Panc1 (cell line): ENCODE measurements around the gene LCN6. TPM values are rescaled to one million over a fixed set of nuclear protein-coding genes. Genes with fewer than 3 reads are reported as not detected.
A peak's percentile ranks its signal among the peaks of the same experiment; 100 is the strongest.
"Not testable (repeated sequence)": the region's sequence is repeated elsewhere in the genome, so short reads cannot be mapped to it uniquely, and the experiment has no call there.

Source experiments
- ATAC-seq: fragments of 200-7000 bp; cut with Tn5 transposase; 2 replicates; pipeline ENCODE4 v1.9.1; 2020; ENCODE audit warnings: mild to moderate bottlenecking, moderate library complexity
- BruUV-seq: library from RNA; stranded (reverse); fragments of 400-500 nt; replicated peaks from 2 replicates; lab custom pipeline; 2021; lab: Mats Ljungman, UMichigan
- CTCF ChIA-PET: fragments of 300-600 bp; sonication (Branson Sonifier 250); formaldehyde crosslinking; loops from one replicate; lab custom pipeline; 2022; ENCODE audit warnings: antibody characterized with exemption; lab: Charles Lee
- POLR2A ChIA-PET: fragments of 300-600 bp; sonication (Branson Sonifier 250); formaldehyde crosslinking; loops from one replicate; lab custom pipeline; 2022; ENCODE audit warnings: antibody characterized with exemption; lab: Charles Lee
- DNase-seq: peaks from one replicate; pipeline ENCODE4 v3.0.0-alpha.2; 2010; ENCODE audit warnings: low read depth, low spot score
- H3K27ac ChIP-seq: 2 replicates; pipeline ENCODE4 v1.5.1; 2011; ENCODE audit warnings: mild to moderate bottlenecking, low read length, inconsistent platforms
- H3K27me3 ChIP-seq: fragments of 200-500 bp; sonication (Bioruptor generic); 2 replicates; pipeline ENCODE4 v1.6.0; 2014; ENCODE audit warnings: low read length, inconsistent platforms; ENCODE audit not compliant: control insufficient read depth, insufficient read depth
- H3K36me3 ChIP-seq: fragments of 200-500 bp; sonication (Bioruptor generic); 2 replicates; pipeline ENCODE4 v1.5.1; 2014; ENCODE audit warnings: inconsistent platforms, mild to moderate bottlenecking, low read length, moderate library complexity; ENCODE audit not compliant: control insufficient read depth, insufficient read depth
- H3K4me1 ChIP-seq: 2 replicates; pipeline ENCODE4 v1.5.1; 2011; ENCODE audit warnings: inconsistent platforms, mild to moderate bottlenecking, low read length, moderate library complexity; ENCODE audit not compliant: control insufficient read depth, insufficient read depth
- H3K4me3 ChIP-seq, 2 experiments: 2 replicates each; pipeline ENCODE4 v1.5.1; 2011 to 2012; ENCODE audit warnings: low read depth in 2 of 2, low read length in 2 of 2, mild to moderate bottlenecking in 2 of 2, inconsistent platforms in 1 of 2, moderate library complexity in 1 of 2
- H3K9me3 ChIP-seq: fragments of 200-500 bp; sonication (Bioruptor generic); 2 replicates; pipeline ENCODE4 v1.5.1; 2014; ENCODE audit warnings: low read depth, mild to moderate bottlenecking, inconsistent platforms, low read length, moderate library complexity; ENCODE audit not compliant: control insufficient read depth, insufficient read depth
- CTCF ChIP-seq: fragments of 450-650 bp; IDR thresholded peaks from 2 replicates; pipeline ENCODE4 v1.5.1; 2017; ENCODE audit warnings: mild to moderate bottlenecking
- POLR2AphosphoS5 ChIP-seq: IDR thresholded peaks from 2 replicates; pipeline ENCODE4 v1.6.1; 2012; ENCODE audit warnings: mild to moderate bottlenecking, low read depth, low read length, moderate library complexity
- REST ChIP-seq, 2 experiments: IDR thresholded peaks; 2 replicates each; pipeline ENCODE4 v1.6.1; 2011 to 2012; ENCODE audit warnings: low read depth in 2 of 2, control low read depth in 1 of 2, low read length in 1 of 2, mild to moderate bottlenecking in 1 of 2, moderate library complexity in 1 of 2; ENCODE audit not compliant: insufficient read depth in 1 of 2
- SIN3A ChIP-seq: IDR thresholded peaks from 2 replicates; pipeline ENCODE4 v1.6.1; 2012; ENCODE audit warnings: low read depth, mild to moderate bottlenecking, low read length, moderate library complexity, borderline replicate concordance; ENCODE audit not compliant: insufficient read depth
- TCF7L2 ChIP-seq: IDR thresholded peaks from 2 replicates; pipeline ENCODE4 v1.6.1; 2011; ENCODE audit warnings: mild to moderate bottlenecking, low read depth, low read length, inconsistent platforms
- in situ Hi-C: cut with HindIII; loops from 2 replicates; pipeline ENCODE4 v1.10.0; 2016; ENCODE audit warnings: low sequenced_read_pairs, low pct_unique_long_range_greater_than_20kb
- intact Hi-C: fragments of 100-400 bp; cut with micrococcal nuclease; formaldehyde crosslinking; loops from one replicate; pipeline ENCODE4 v1.10.0; 2022; ENCODE audit not compliant: unreplicated experiment
- total RNA-seq: library from RNA; stranded (reverse); gene quantifications from one replicate; pipeline ENCODE4 v1.2.1, GENCODE V29; 2021; ENCODE audit not compliant: unreplicated experiment

The LCN6 gene
- total RNA-seq, 1 experiment from 2014 or later = not detected

- TF ChIP-seq POLR2AphosphoS5 = no peak
- no peak for TF ChIP-seq CTCF
- TF ChIP-seq REST (IDR thresholded peaks at IDR 0.05; ENCODE audit: insufficient read depth in 1 of 2, low read depth in 2 of 2, low read length in 1 of 2) = no peak
- no peak for TF ChIP-seq TCF7L2
- TF ChIP-seq SIN3A = no peak
- Histone ChIP-seq H3K27me3 (no peaks in the 10 kb centered on the region), H3K9me3 (no peaks in the 10 kb centered on the region), H3K4me3 (peak overlapping the region; percentile 39 to 47), H3K36me3 (no peaks in the 10 kb centered on the region), H3K27ac (no peak overlapping the region), H3K4me1 (peaks cover 6% of the 10 kb centered on the region)
- DNase-seq (no peak), ATAC-seq (0 out of 2 replicates have a peak, but pooled peaks have one; percentile 7)
- no TSS peak for BruUV-seq
- CTCF ChIA-PET = no interaction called here
- intact Hi-C loops = no loop called here
- in situ Hi-C loops = no loop called here
- POLR2A ChIA-PET = interaction anchor here (0.7 kb wide), 1 partner anchor 14 kb away, joined by 3 read pairs; no protein-coding TSS in a partner anchor
These were observed 35.4 kb downstream of the LCN6 start for GRCh38 chr9:136712690-136713544.

- CTCF ChIA-PET = no interaction called here
- 0 out of 2 replicates have a peak, but pooled peaks have one; percentile 28 for ATAC-seq
- intact Hi-C loops = no loop called here
- no peak for TF ChIP-seq TCF7L2
- no peak for TF ChIP-seq SIN3A
- no peak for TF ChIP-seq CTCF
- TF ChIP-seq REST (IDR thresholded peaks at IDR 0.05; ENCODE audit: insufficient read depth in 1 of 2, low read depth in 2 of 2, low read length in 1 of 2) = no peak
- TF ChIP-seq POLR2AphosphoS5 = no peak
- no peaks in the 10 kb centered on the region for H3K27me3 ChIP-seq
- in situ Hi-C loops = no loop called here
- H3K4me1 ChIP-seq = peaks cover 6% of the 10 kb centered on the region
- DNase-seq = no peak
- no TSS peak for BruUV-seq
- H3K4me3 ChIP-seq = peak within 1 kb of the TSS; percentile 39 to 47
- POLR2A ChIA-PET = no interaction called here
- H3K27ac ChIP-seq = no peak within 1 kb of the TSS
- H3K36me3 ChIP-seq = no peaks in the 10 kb centered on the region
- H3K9me3 ChIP-seq = no peaks in the 10 kb centered on the region
These were observed 36.3 kb downstream of the LCN6 start, which contains the start of gene DIPK1B for GRCh38 chr9:136711751-136712689. DIPK1B (plus strand) TSS chr9:136712572; CDS start chr9:136712666, 94 bp downstream.

GRCh38 chr9:136711219-136711648, 37.1 kb downstream of the LCN6 start:
- H3K9me3 ChIP-seq, ATAC-seq, H3K36me3 ChIP-seq, CTCF ChIA-PET, POLR2A ChIA-PET, in situ Hi-C loops, H3K4me3 ChIP-seq, DNase-seq, BruUV-seq, intact Hi-C loops, H3K27me3 ChIP-seq, H3K27ac ChIP-seq, H3K4me1 ChIP-seq: not testable (repeated sequence)
